Hepatocyte (in vitro differentiated cells): ENCODE measurements around the gene OPA1. TPM values are rescaled to one million over a fixed set of nuclear protein-coding genes. Genes with fewer than 3 reads are reported as not detected.
A peak's percentile ranks its signal among the peaks of the same experiment; 100 is the strongest.

Source experiments
- DNase-seq: peaks from one replicate; pipeline ENCODE4 v3.0.0-alpha.2; 2016; ENCODE audit warnings: low spot score
- H2AFZ ChIP-seq: fragments of 200-600 bp; sonication (generic); 2 replicates; pipeline ENCODE4 v1.6.0; 2016; ENCODE audit warnings: antibody characterized with exemption, mild to moderate bottlenecking
- H3K27ac ChIP-seq: fragments of 200-600 bp; sonication (generic); 2 replicates; pipeline ENCODE4 v1.5.1; 2016; ENCODE audit warnings: mild to moderate bottlenecking
- H3K27me3 ChIP-seq: fragments of 200-600 bp; sonication (generic); 2 replicates; pipeline ENCODE4 v1.6.1; 2016
- H3K36me3 ChIP-seq: fragments of 200-600 bp; sonication (generic); replicated peaks from 2 replicates; pipeline ENCODE4 v1.5.1; 2016; ENCODE audit warnings: low read depth; ENCODE audit not compliant: insufficient read depth
- H3K4me1 ChIP-seq: fragments of 200-600 bp; sonication (generic); 2 replicates; pipeline ENCODE4 v1.5.1; 2016; ENCODE audit warnings: mild to moderate bottlenecking, moderate library complexity; ENCODE audit not compliant: insufficient read depth
- H3K4me2 ChIP-seq: fragments of 200-600 bp; sonication (generic); 2 replicates; pipeline ENCODE4 v1.6.0; 2016
- H3K4me3 ChIP-seq: fragments of 200-600 bp; sonication (generic); 2 replicates; pipeline ENCODE4 v1.5.1; 2016; ENCODE audit warnings: mild to moderate bottlenecking
- H3K79me2 ChIP-seq: fragments of 200-600 bp; sonication (generic); 2 replicates; pipeline ENCODE4 v1.6.0; 2017; ENCODE audit warnings: mild to moderate bottlenecking
- H3K9me2 ChIP-seq: fragments of 200-600 bp; sonication (generic); replicated peaks from 2 replicates; pipeline ENCODE4 v1.6.0; 2017; ENCODE audit warnings: mild to moderate bottlenecking; ENCODE audit not compliant: insufficient read depth
- H3K9me3 ChIP-seq: fragments of 200-600 bp; sonication (generic); 2 replicates; pipeline ENCODE4 v1.5.1; 2016; ENCODE audit warnings: low read depth, mild to moderate bottlenecking
- H4K20me1 ChIP-seq: fragments of 200-600 bp; sonication (generic); 2 replicates; pipeline ENCODE4 v1.6.0; 2016; ENCODE audit warnings: mild to moderate bottlenecking; ENCODE audit not compliant: insufficient read depth, poor library complexity, severe bottlenecking
- CTCF ChIP-seq: fragments of 200-600 bp; sonication (generic); IDR thresholded peaks from 2 replicates; pipeline ENCODE4 v1.5.1; 2016; ENCODE audit warnings: antibody characterized with exemption, mild to moderate bottlenecking; ENCODE audit not compliant: poor library complexity
- EZH2 ChIP-seq: fragments of 200-600 bp; sonication (generic); IDR thresholded peaks from 2 replicates; pipeline ENCODE4 v1.6.1; 2016; ENCODE audit warnings: antibody characterized with exemption, mild to moderate bottlenecking, borderline replicate concordance
- EZH2phosphoT487 ChIP-seq: fragments of 200-600 bp; sonication (generic); IDR thresholded peaks from one replicate; pipeline ENCODE4 v1.6.1; 2018; ENCODE audit warnings: antibody characterized with exemption, mild to moderate bottlenecking, low read depth, moderate library complexity; ENCODE audit not compliant: unreplicated experiment, severe bottlenecking
- WGBS: methylation state at CpG from one replicate; pipeline ENCODE4 v1.1.6; 2016; ENCODE audit warnings: low lambda C conversion rate; ENCODE audit errors: missing lambda C conversion rate; 5-methylcytosine and 5-hydroxymethylcytosine counted together
- polyA plus RNA-seq: library from polyadenylated mRNA; unstranded; fragments of >200 nt; fragmentation: Nextera tagmentation; extraction: Ambion mirVana; gene quantifications from 2 replicates; pipeline ENCODE4 v1.2.1, GENCODE V29; 2016
- total RNA-seq: library from RNA; depleted of rRNA; stranded (reverse); fragments of >200 nt; gene quantifications from 2 replicates; pipeline ENCODE4 v1.2.3, GENCODE V29; 2014

Gene OPA1
- total and polyA plus RNA-seq, 2 experiments from 2014 or later, result 17.7 to 49.0 TPM

- Histone ChIP-seq H3K9me2 (no peaks in the 10 kb centered on the region), H3K27ac (no peak overlapping the region), H3K4me1 (peaks cover 14% of the 10 kb centered on the region), H2AFZ (no peak overlapping the region), H3K4me3 (no peak overlapping the region), H3K9me3 (no peaks in the 10 kb centered on the region), H3K4me2 (no peak overlapping the region), H3K36me3 (no peaks in the 10 kb centered on the region), H3K79me2 (no peaks in the 10 kb centered on the region), H3K27me3 (no peaks in the 10 kb centered on the region), H4K20me1 (no peaks in the 10 kb centered on the region)
- DNase-seq, result no peak
- TF ChIP-seq EZH2phosphoT487, result no peak
Observed at GRCh38 chr3:193729601-193730000, 136.6 kb downstream of the OPA1 start.

DNA sequence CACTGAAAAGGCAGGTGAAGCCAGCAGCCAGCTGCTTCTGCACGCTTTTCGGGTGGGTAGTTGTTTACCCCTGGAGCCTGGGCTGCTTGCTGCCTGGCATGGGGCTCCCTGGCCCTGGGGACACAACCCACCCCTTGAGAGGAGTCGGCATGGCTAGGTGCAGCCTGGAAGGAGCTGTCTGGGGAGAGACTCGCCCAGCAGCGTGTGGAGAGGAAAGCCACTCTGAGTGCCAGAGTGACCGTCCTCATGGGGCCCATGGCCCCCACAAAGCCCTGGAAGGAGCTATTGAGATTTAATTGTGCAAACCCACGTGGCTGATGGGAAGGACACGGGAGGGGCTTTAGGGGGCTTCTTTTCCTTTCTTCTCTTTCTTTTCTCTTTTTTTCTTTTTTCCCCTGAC is 137.5 kb downstream of the OPA1 start:
- no peaks in the 10 kb centered on the region for H3K9me3 ChIP-seq
- no peak for TF ChIP-seq EZH2
- no peak for TF ChIP-seq EZH2phosphoT487
- TF ChIP-seq CTCF, result no peak
- no peak overlapping the region for H3K4me2 ChIP-seq
- H3K27ac ChIP-seq, result no peak overlapping the region
- no peak for DNase-seq
- H3K27me3 ChIP-seq, result no peaks in the 10 kb centered on the region
- H4K20me1 ChIP-seq, result no peaks in the 10 kb centered on the region
- H2AFZ ChIP-seq, result no peak overlapping the region
- H3K79me2 ChIP-seq, result no peaks in the 10 kb centered on the region
- H3K9me2 ChIP-seq, result no peaks in the 10 kb centered on the region
- no peak overlapping the region for H3K4me3 ChIP-seq
- H3K36me3 ChIP-seq, result no peaks in the 10 kb centered on the region
- H3K4me1 ChIP-seq, result peaks cover 14% of the 10 kb centered on the region
- 73% methylated on average over 8 of the region's 8 CpGs for WGBS

- TF ChIP-seq CTCF (no peak), EZH2phosphoT487 (no peak), EZH2 (no peak)
- Histone ChIP-seq H3K9me3 (no peaks in the 10 kb centered on the region), H2AFZ (no peak overlapping the region), H3K4me3 (no peak overlapping the region), H3K27me3 (no peaks in the 10 kb centered on the region), H3K4me1 (peaks cover 14% of the 10 kb centered on the region), H3K27ac (no peak overlapping the region), H4K20me1 (no peaks in the 10 kb centered on the region), H3K36me3 (no peaks in the 10 kb centered on the region), H3K79me2 (no peaks in the 10 kb centered on the region), H3K9me2 (no peaks in the 10 kb centered on the region), H3K4me2 (no peak overlapping the region)
- WGBS, result 86% methylated on average over 14 of the region's 14 CpGs
- DNase-seq, result no peak
Observed at GRCh38 chr3:193730976-193731375, 138.0 kb downstream of the OPA1 start.

GRCh38 chr3:193731656-193732055 is 138.6 kb downstream of the OPA1 start:
- Histone ChIP-seq H3K79me2 (no peaks in the 10 kb centered on the region), H3K27ac (peak overlapping the region; percentile 53), H3K9me3 (no peaks in the 10 kb centered on the region), H3K4me1 (peaks cover 14% of the 10 kb centered on the region), H3K27me3 (no peaks in the 10 kb centered on the region), H3K9me2 (no peaks in the 10 kb centered on the region), H4K20me1 (no peaks in the 10 kb centered on the region), H3K4me3 (no peak overlapping the region), H2AFZ (no peak overlapping the region), H3K4me2 (no peak overlapping the region), H3K36me3 (no peaks in the 10 kb centered on the region)
- no peak for DNase-seq
- no peak for TF ChIP-seq EZH2
- no peak for TF ChIP-seq EZH2phosphoT487
- no peak for TF ChIP-seq CTCF
- 65% methylated on average over 4 of the region's 4 CpGs for WGBS
